DOHH2 (cell line): Measurements from ENCODE around the gene HEPHL1.

Source experiments
- CTCF ChIP-seq: fragments of 200-600 bp; sonication (generic); IDR thresholded peaks from one replicate; pipeline ENCODE4 v1.5.1; 2014; ENCODE audit warnings: antibody characterized with exemption, mild to moderate bottlenecking, low read depth, low read length; ENCODE audit not compliant: poor library complexity, severe bottlenecking
- EZH2phosphoT487 ChIP-seq: fragments of 200-600 bp; sonication (generic); IDR thresholded peaks from 2 replicates; pipeline ENCODE4 v1.6.1; 2017; ENCODE audit warnings: borderline replicate concordance, mild to moderate bottlenecking, antibody characterized with exemption, low read length, moderate library complexity, mixed read lengths

GRCh38 chr11:94112206-94112953 lies 91.2 kb downstream of the HEPHL1 start:
- TF ChIP-seq CTCF (no peak), EZH2phosphoT487 (no peak)
